Ishikawa (cell line): Measurements from ENCODE around the gene INAFM2.
A peak's percentile ranks its signal among the peaks of the same experiment; 100 is the strongest.

ENCODE experiments used
- CEBPB ChIP-seq: IDR thresholded peaks from 2 replicates; pipeline ENCODE4 v1.6.1; 2012
- CREB1 ChIP-seq: IDR thresholded peaks from 2 replicates; pipeline ENCODE4 v1.6.1; 2012; ENCODE audit warnings: low read depth
- EGR1 ChIP-seq: IDR thresholded peaks from 2 replicates; pipeline ENCODE4 v1.6.1; 2012
- EP300 ChIP-seq: IDR thresholded peaks from 2 replicates; pipeline ENCODE4 v1.6.1; 2012; ENCODE audit warnings: borderline replicate concordance
- FOXM1 ChIP-seq: IDR thresholded peaks from 2 replicates; pipeline ENCODE4 v1.6.1; 2012; ENCODE audit warnings: low read depth, borderline replicate concordance
- MAX ChIP-seq: IDR thresholded peaks from 2 replicates; pipeline ENCODE4 v1.6.1; 2012
- NFIC ChIP-seq: IDR thresholded peaks from 2 replicates; pipeline ENCODE4 v1.6.1; 2012
- RAD21 ChIP-seq: IDR thresholded peaks from 2 replicates; pipeline ENCODE4 v1.6.1; 2012; ENCODE audit warnings: low read depth
- REST ChIP-seq: IDR thresholded peaks from 2 replicates; pipeline ENCODE4 v1.6.1; 2012; ENCODE audit warnings: low read depth, mild to moderate bottlenecking
- TAF1 ChIP-seq: IDR thresholded peaks from 2 replicates; pipeline ENCODE4 v1.6.1; 2012; ENCODE audit warnings: low read depth, mild to moderate bottlenecking
- TCF12 ChIP-seq: IDR thresholded peaks from 2 replicates; pipeline ENCODE4 v1.6.1; 2012; ENCODE audit warnings: low read depth
- TEAD4 ChIP-seq: IDR thresholded peaks from 2 replicates; pipeline ENCODE4 v1.6.1; 2012
- YY1 ChIP-seq: IDR thresholded peaks from 2 replicates; pipeline ENCODE4 v1.6.1; 2012; ENCODE audit warnings: low read depth
- ZBTB7A ChIP-seq: IDR thresholded peaks from 2 replicates; pipeline ENCODE4 v1.6.1; 2012; ENCODE audit warnings: low read depth
- TF ChIP-seq, protein P1 (sequence below): IDR thresholded peaks from 2 replicates; pipeline ENCODE4 v1.6.1; 2012

Gene INAFM2

GRCh38 chr15:40280260-40281056 is 43.0 kb upstream of the INAFM2 start:
- TF ChIP-seq TAF1 (no peak), EGR1 (no peak), REST (no peak), NFIC (no peak), RAD21 (no peak), ZBTB7A (no peak), FOXM1 (no peak), CEBPB (no peak), TEAD4 (no peak), MAX (no peak), EP300 (no peak), TCF12 (no peak), YY1 (no peak), CREB1 (no peak)
- TF ChIP-seq, protein P1, sequence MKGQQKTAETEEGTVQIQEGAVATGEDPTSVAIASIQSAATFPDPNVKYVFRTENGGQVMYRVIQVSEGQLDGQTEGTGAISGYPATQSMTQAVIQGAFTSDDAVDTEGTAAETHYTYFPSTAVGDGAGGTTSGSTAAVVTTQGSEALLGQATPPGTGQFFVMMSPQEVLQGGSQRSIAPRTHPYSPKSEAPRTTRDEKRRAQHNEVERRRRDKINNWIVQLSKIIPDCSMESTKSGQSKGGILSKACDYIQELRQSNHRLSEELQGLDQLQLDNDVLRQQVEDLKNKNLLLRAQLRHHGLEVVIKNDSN: no peak

GRCh38 chr15:40281057-40281800 is 42.3 kb upstream of the INAFM2 start:
- TF ChIP-seq FOXM1 (no peak), YY1 (no peak), EP300 (no peak), ZBTB7A (no peak), EGR1 (no peak), REST (no peak), TEAD4 (no peak), TAF1 (no peak), NFIC (no peak), CREB1 (no peak)
- TF ChIP-seq, protein P1: no peak

DNA sequence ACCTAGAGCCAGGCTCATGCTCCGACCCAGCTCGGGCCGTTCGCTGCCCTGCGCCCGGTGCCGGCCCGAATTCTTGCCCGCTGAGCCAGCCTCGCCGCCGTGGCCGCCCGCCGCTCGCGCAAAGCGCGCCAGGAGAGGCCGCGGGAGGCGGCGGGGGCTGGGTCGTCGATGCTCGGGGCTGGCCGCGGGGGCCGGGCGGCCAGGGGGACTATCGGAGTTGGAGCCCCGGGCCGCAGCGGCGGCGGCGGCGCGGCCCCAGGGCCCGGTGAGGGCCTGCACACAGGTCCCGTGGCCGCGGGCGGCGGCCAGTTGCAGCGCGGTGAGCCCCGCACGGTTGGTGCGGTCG is 41.7 kb upstream of the INAFM2 start:
- TF ChIP-seq FOXM1: no peak

DNA sequence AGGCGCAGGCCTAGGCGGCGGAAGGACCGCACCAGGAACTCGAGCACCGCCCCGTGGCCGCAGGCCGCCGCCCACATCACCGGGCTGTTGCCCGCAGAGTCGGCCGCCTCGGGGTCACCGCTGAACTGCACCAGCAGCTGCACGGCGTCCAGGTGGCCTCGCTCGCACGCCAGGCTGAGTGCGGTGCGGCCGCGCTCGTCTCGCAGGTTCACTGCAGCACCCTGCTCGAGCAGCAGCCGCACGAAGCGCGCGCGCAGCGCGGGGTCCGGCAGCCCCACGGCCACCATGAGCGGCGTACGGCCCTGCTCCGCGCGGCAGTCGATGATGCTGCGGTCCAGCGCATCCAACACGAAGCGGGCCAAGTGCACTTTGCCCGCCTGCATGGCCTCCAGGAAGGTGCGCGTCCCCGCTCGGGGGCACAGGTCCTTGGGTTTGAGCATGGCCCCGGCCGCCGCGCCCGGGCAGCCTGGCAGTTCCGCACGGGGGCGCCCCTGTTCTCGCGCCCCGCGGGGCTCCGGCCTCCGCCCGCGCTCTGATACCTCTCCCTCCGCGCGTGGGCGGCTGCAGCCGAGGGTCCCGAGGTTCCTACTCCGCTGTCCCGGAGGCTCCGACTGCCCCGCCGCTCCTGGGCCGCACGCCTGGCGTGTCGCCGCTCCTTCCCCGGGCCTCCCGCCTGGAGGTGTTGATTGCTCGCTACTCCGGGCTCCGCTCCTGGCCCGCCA is 41.2 kb upstream of the INAFM2 start:
- TF ChIP-seq TCF12 (no peak; the same call in 1 of the 2 replicates), CREB1 (no peak), EGR1 (peak; percentile 71), RAD21 (peak; percentile 11; the same call in 1 of the 2 replicates), YY1 (0 out of 2 replicates have a peak, but pooled peaks have one; percentile 28), MAX (peak; percentile 74), REST (peak; percentile 50)
- TF ChIP-seq, protein P1: no peak
